ENCODE results near the gene INTS7. TPM values are rescaled to one million over a fixed set of nuclear protein-coding genes. Genes with fewer than 3 reads are reported as not detected.

INTS7 gene
- total RNA-seq, 4 donors from 2014 or later: 6.7 to 11.0 (median 9.5) TPM

DNA sequence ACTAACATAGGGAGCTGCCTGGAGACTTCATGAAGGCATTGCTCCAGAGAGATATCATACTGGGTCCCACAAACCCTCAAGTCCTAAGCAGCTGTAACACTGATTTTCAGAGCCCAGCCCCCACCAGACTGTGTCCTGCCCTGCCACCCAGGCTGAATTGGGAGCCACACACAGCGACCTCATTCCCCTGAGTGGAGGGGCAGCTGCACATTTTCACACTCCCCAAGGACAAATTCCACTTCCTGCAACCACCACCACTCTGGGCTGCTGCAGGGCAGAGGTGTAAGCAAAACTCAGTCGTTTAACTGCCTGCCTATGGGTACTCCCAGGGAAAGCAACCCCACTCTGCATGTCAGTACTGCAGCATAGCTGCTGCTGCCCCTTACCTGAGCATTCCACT lies 20.0 kb upstream of the INTS7 start:
- DNase-seq (ENCODE audit: low spot score) (no peak), ATAC-seq (ENCODE audit: low FRiP score) (no peak)
- no peak for TF ChIP-seq CTCF (IDR thresholded peaks at IDR 0.05)

DNA sequence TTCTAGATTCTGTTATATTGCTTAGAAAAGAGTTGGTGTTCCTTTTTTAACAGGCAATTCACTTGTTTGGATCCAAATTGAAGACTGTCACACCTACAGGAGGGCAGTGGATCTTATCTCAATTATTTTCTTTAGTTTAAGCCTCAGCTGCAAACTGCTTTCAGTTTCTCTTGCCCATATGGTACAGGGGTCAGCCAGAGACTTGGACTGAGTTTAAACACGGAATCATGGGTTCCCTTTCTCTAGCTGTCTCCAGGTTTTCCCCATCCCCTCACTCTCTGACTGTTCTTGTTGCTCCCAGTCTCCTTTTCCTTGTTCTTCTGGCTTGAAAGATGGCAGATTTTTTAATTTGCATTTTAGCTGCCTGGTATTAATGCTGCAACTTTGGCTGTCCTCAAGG lies 18.6 kb upstream of the INTS7 start:
- DNase-seq (ENCODE audit: low spot score) (no peak), ATAC-seq (ENCODE audit: low FRiP score) (no peak)
- TF ChIP-seq CTCF (IDR thresholded peaks at IDR 0.05): no peak

GRCh38 chr1:212045981-212046380 lies 10.6 kb upstream of the INTS7 start:
- DNase-seq (ENCODE audit: low spot score) (no peak), ATAC-seq (ENCODE audit: low FRiP score) (no peak)
- TF ChIP-seq CTCF (IDR thresholded peaks at IDR 0.05): no peak

DNA sequence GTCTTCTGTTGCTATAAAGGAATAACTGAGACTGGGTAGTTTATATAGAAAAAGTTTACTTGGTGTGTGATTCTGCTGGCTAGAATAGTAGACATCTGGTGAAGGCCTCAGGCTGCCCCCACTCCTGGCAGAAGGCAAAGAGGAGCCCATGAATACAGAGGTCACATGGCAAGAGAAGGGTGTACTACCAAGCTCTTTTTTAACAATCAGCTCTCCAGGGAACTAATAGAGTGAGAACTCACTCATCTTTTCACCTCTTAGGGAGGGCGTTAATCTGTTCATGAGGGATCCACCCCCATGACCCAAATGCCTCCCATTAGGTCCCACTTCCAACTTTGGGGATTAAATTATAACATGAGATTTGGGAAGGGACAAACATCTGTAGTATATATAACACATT lies 9.5 kb upstream of the INTS7 start:
- no peak for DNase-seq (ENCODE audit: low spot score)
- TF ChIP-seq CTCF (IDR thresholded peaks at IDR 0.05): no peak
- ATAC-seq (ENCODE audit: low FRiP score): no peak

GRCh38 chr1:212042436-212042835 lies 7.1 kb upstream of the INTS7 start:
- no peak for TF ChIP-seq CTCF (IDR thresholded peaks at IDR 0.05)
- ATAC-seq (ENCODE audit: low FRiP score) (no peak), DNase-seq (ENCODE audit: low spot score) (no peak)

DNA sequence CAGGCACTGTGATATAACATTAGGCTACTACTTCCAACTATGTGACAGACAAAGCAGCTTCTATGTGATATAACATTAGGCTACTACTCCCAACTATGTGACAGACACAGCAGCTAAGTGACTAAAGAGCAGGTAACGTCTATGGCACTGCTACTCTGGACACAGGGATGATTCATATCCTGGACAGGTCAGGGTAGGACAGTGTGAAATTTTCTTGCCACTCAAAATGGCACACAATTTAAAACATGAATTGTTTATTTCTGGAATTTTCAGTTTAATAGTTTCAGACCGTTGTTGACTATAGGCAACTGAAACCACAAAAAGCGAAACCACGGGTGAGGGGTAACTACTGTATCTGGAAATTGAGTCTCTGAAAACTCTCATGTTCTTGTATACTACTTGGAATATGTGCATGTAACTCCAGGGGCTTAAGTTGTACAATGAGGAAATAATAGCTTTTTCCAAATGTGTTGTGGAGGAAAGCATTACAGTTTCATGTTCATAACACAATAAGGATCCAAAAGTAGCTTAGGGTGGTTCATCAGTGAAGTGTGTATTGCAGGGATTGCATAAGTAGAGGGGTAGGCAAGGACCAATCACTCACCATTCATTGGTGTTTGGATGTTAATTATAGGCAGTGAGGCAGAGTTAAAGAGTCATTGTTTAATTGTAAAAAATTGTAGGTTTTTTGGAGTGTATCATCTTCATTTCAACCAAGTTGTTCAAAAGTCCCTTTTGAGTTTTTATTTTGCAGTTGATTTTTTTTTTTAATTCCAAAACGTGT lies 5.5 kb upstream of the INTS7 start:
- DNase-seq (ENCODE audit: low spot score) (no peak), ATAC-seq (ENCODE audit: low FRiP score) (no peak)
- no peak for TF ChIP-seq CTCF (IDR thresholded peaks at IDR 0.05)

GRCh38 chr1:212039622-212040021 lies 4.3 kb upstream of the INTS7 start:
- no peak for DNase-seq (ENCODE audit: low spot score)
- TF ChIP-seq CTCF (IDR thresholded peaks at IDR 0.05): no peak
- ATAC-seq (ENCODE audit: low FRiP score): no peak

Measured in omental fat pad (tissue), 4 donors.